HepG2 (cell line): Measurements from ENCODE around the gene PRKCZ. TPM values are rescaled to one million over a fixed set of nuclear protein-coding genes. Genes with fewer than 3 reads are reported as not detected.

Experiments used
- CBX1 ChIP-seq: IDR thresholded peaks from one replicate; pipeline ENCODE4 v1.6.1; 2016; ENCODE audit warnings: antibody characterized with exemption, low read depth
- ELK4 ChIP-seq: sonication (generic); formaldehyde crosslinking; IDR thresholded peaks from 2 replicates; pipeline ENCODE4 v1.9.0; 2021; ENCODE audit warnings: missing genetic modification reagents, borderline replicate concordance
- GABPB1 ChIP-seq: IDR thresholded peaks from 2 replicates; pipeline ENCODE4 v1.6.1; 2016; ENCODE audit warnings: mild to moderate bottlenecking, missing genetic modification reagents, moderate library complexity, missing compliant biosample characterization
- MAZ ChIP-seq, 2 experiments: sonication (generic) in 1 of 2; formaldehyde crosslinking in 1 of 2; IDR thresholded peaks; 2 replicates each; pipeline versions ENCODE4 v1.5.0 to v1.6.1; 2012 to 2020; ENCODE audit warnings: low read depth in 2 of 2, mild to moderate bottlenecking in 2 of 2, borderline replicate concordance in 1 of 2, improper control_type of control experiment in 1 of 2, low read length in 1 of 2, missing genetic modification reagents in 1 of 2, moderate library complexity in 1 of 2
- MEIS2 ChIP-seq: sonication (generic); formaldehyde crosslinking; IDR thresholded peaks from 2 replicates; pipeline ENCODE4 v1.9.0; 2021; ENCODE audit warnings: mild to moderate bottlenecking, missing genetic modification reagents
- NBN ChIP-seq: fragments of 450-650 bp; conservative IDR thresholded peaks from 2 replicates; pipeline ENCODE4 v1.6.1; 2017
- RAD51 ChIP-seq: fragments of 450-650 bp; IDR thresholded peaks from 2 replicates; pipeline ENCODE4 v1.6.1; 2016; ENCODE audit warnings: borderline replicate concordance
- RFX3 ChIP-seq: IDR thresholded peaks from 2 replicates; pipeline ENCODE4 v1.6.1; 2016; ENCODE audit warnings: missing biosample characterization, missing genetic modification reagents
- SALL1 ChIP-seq: sonication (generic); formaldehyde crosslinking; IDR thresholded peaks from 2 replicates; pipeline ENCODE4 v1.8.0; 2022; ENCODE audit warnings: mild to moderate bottlenecking, missing genetic modification reagents
- SAP130 ChIP-seq: IDR thresholded peaks from 2 replicates; pipeline ENCODE4 v1.6.1; 2016; ENCODE audit warnings: low read depth
- SMAD3 ChIP-seq: sonication (generic); formaldehyde crosslinking; IDR thresholded peaks from 2 replicates; pipeline ENCODE4 v1.4.0; 2020; ENCODE audit warnings: missing genetic modification reagents
- SP2 ChIP-seq: sonication (generic); formaldehyde crosslinking; IDR thresholded peaks from 2 replicates; pipeline ENCODE4 v1.5.1; 2020; ENCODE audit warnings: mild to moderate bottlenecking, missing genetic modification reagents
- ZBTB7A ChIP-seq: sonication (generic); formaldehyde crosslinking; IDR thresholded peaks from 2 replicates; pipeline ENCODE4 v1.8.0; 2022; ENCODE audit warnings: mild to moderate bottlenecking, missing genetic modification reagents
- ZFYVE20 ChIP-seq: sonication (generic); formaldehyde crosslinking; IDR thresholded peaks from 2 replicates; pipeline ENCODE4 v1.8.0; 2023; ENCODE audit warnings: low read depth, mild to moderate bottlenecking, moderate library complexity, missing genetic modification reagents, borderline replicate concordance
- ZNF234 ChIP-seq: sonication (generic); formaldehyde crosslinking; conservative IDR thresholded peaks from 2 replicates; pipeline ENCODE4 v1.5.1; 2020; ENCODE audit warnings: mild to moderate bottlenecking, missing genetic modification reagents
- ZNF343 ChIP-seq: sonication (generic); formaldehyde crosslinking; IDR thresholded peaks from 2 replicates; pipeline ENCODE4 v1.4.0; 2020; ENCODE audit warnings: mild to moderate bottlenecking, missing genetic modification reagents
- ZNF543 ChIP-seq: sonication (generic); formaldehyde crosslinking; IDR thresholded peaks from 2 replicates; pipeline ENCODE4 v1.4.0; 2020; ENCODE audit warnings: mild to moderate bottlenecking, missing genetic modification reagents
- ZSCAN25 ChIP-seq: sonication (generic); formaldehyde crosslinking; IDR thresholded peaks from 2 replicates; pipeline ENCODE4 v1.8.0; 2022; ENCODE audit warnings: mild to moderate bottlenecking, missing genetic modification reagents
- polyA plus RNA-seq, 8 experiments: library from polyadenylated mRNA; depleted of rRNA in 3 of 8; stranded (reverse) in 7 of 8; unstranded in 1 of 8; fragments of >200 nt; fragmentation: Illumina TruSeq in 4 of 8; extraction: Trizol in 4 of 8; gene quantifications; 2 replicates each; pipeline versions ENCODE4 v1.2.1 to v1.2.3, GENCODE V29; 2011 to 2016; ENCODE audit warnings: low read depth in 4 of 8, missing spikeins in 1 of 8, mixed read lengths in 1 of 8; ENCODE audit not compliant: insufficient read depth in 1 of 8
- total RNA-seq, 5 experiments: library from RNA; depleted of rRNA; stranded (reverse); fragments of >200 nt; fragmentation: Illumina TruSeq; extraction: Trizol; gene quantifications; 2 replicates each; pipeline ENCODE4 v1.2.3, GENCODE V29; 2016; ENCODE audit warnings: low read depth in 1 of 5
- TF ChIP-seq, protein P1 (sequence below): IDR thresholded peaks from 2 replicates; pipeline ENCODE4 v1.6.1; 2016; ENCODE audit warnings: low read depth, borderline replicate concordance
- TF ChIP-seq, protein P2 (sequence below): sonication (generic); formaldehyde crosslinking; IDR thresholded peaks from 2 replicates; pipeline ENCODE4 v1.8.0; 2022; ENCODE audit warnings: mild to moderate bottlenecking, missing genetic modification reagents
- TF ChIP-seq, protein P3 (sequence below): sonication (generic); formaldehyde crosslinking; IDR thresholded peaks from 2 replicates; pipeline ENCODE4 v1.4.0; 2020; ENCODE audit warnings: missing genetic modification reagents

PRKCZ gene
- total and polyA plus RNA-seq, 2 of the 13 experiments (the other 11 are each of a cell fraction or from before 2014, with no cell fraction given) = 34.7 to 85.2 TPM

DNA sequence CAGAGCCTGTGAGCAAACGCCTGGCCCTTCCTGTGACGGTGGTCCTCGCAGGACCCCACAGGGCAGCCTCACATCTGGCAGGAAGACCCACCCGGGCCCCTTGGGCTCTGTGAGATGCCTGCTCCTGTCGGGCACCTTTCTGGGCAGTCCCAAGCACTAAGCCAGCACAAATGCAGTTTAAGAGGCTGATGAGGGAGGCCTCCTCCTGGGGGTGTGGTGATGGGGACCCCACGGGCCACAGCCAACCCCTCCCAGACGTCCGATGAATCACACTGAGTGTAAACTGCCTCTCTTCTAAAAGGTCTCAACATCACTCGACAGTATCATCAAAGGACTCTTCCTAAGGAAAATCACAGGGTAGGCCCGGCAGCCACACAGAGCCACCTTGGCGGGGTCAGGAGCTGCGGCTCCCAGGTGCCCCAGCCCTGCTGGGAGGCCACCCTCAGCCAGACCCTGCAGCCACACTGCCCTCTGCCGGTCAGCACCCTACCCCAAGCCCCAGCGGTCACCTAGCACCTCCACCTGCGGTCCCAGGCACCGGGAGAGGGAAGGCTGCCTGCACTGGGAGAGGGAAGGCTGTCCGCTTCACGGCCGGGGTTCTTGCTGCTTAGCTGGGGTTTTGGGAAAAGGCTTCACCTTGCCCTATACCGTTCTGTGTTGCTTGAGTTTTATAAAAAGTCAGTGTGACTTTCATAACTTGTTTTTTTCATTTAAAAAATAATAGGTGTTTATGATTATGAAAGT lies 3.9 kb upstream of the PRKCZ start (continued):
- TF ChIP-seq ZNF543 (CRISPR knock-in tag) (no peak), RAD51 (no peak), SMAD3 (CRISPR knock-in tag) (0 out of 2 replicates have a peak, but pooled peaks have one; percentile 30), SALL1 (peak; percentile 52; the same call in 1 of the 2 replicates), MEIS2 (no peak), ELK4 (CRISPR knock-in tag) (no peak), NBN (no peak), CBX1 (no peak), ZSCAN25 (CRISPR knock-in tag) (0 out of 2 replicates have a peak, but pooled peaks have one; percentile 47), ZFYVE20 (CRISPR knock-in tag) (no peak), ZNF343 (CRISPR knock-in tag) (no peak), ZNF234 (CRISPR knock-in tag) (no peak; the same call in 1 of the 2 replicates), GABPB1 (CRISPR knock-in tag) (0 out of 2 replicates have a peak, but pooled peaks have one; percentile 48), RFX3 (CRISPR knock-in tag) (no peak), ZBTB7A (CRISPR knock-in tag) (0 out of 2 replicates have a peak, but pooled peaks have one; percentile 27), SAP130 (CRISPR knock-in tag) (peak; percentile 82), MAZ (IDR thresholded peaks at IDR 0.05; ENCODE audit: borderline replicate concordance, low read depth, low read length) (no peak), MAZ (CRISPR knock-in tag; IDR thresholded peaks at IDR 0.05; ENCODE audit: low read depth) (0 out of 2 replicates have a peak, but pooled peaks have one; percentile 44), SP2 (CRISPR knock-in tag) (no peak)
- TF ChIP-seq, protein P1, sequence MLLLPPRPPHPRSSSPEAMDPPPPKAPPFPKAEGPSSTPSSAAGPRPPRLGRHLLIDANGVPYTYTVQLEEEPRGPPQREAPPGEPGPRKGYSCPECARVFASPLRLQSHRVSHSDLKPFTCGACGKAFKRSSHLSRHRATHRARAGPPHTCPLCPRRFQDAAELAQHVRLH (CRISPR knock-in tag) = peak; percentile 67; the same call in 1 of the 2 replicates
- TF ChIP-seq, protein P2, sequence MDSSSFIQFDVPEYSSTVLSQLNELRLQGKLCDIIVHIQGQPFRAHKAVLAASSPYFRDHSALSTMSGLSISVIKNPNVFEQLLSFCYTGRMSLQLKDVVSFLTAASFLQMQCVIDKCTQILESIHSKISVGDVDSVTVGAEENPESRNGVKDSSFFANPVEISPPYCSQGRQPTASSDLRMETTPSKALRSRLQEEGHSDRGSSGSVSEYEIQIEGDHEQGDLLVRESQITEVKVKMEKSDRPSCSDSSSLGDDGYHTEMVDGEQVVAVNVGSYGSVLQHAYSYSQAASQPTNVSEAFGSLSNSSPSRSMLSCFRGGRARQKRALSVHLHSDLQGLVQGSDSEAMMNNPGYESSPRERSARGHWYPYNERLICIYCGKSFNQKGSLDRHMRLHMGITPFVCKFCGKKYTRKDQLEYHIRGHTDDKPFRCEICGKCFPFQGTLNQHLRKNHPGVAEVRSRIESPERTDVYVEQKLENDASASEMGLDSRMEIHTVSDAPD (CRISPR knock-in tag) = no peak
- TF ChIP-seq, protein P3, sequence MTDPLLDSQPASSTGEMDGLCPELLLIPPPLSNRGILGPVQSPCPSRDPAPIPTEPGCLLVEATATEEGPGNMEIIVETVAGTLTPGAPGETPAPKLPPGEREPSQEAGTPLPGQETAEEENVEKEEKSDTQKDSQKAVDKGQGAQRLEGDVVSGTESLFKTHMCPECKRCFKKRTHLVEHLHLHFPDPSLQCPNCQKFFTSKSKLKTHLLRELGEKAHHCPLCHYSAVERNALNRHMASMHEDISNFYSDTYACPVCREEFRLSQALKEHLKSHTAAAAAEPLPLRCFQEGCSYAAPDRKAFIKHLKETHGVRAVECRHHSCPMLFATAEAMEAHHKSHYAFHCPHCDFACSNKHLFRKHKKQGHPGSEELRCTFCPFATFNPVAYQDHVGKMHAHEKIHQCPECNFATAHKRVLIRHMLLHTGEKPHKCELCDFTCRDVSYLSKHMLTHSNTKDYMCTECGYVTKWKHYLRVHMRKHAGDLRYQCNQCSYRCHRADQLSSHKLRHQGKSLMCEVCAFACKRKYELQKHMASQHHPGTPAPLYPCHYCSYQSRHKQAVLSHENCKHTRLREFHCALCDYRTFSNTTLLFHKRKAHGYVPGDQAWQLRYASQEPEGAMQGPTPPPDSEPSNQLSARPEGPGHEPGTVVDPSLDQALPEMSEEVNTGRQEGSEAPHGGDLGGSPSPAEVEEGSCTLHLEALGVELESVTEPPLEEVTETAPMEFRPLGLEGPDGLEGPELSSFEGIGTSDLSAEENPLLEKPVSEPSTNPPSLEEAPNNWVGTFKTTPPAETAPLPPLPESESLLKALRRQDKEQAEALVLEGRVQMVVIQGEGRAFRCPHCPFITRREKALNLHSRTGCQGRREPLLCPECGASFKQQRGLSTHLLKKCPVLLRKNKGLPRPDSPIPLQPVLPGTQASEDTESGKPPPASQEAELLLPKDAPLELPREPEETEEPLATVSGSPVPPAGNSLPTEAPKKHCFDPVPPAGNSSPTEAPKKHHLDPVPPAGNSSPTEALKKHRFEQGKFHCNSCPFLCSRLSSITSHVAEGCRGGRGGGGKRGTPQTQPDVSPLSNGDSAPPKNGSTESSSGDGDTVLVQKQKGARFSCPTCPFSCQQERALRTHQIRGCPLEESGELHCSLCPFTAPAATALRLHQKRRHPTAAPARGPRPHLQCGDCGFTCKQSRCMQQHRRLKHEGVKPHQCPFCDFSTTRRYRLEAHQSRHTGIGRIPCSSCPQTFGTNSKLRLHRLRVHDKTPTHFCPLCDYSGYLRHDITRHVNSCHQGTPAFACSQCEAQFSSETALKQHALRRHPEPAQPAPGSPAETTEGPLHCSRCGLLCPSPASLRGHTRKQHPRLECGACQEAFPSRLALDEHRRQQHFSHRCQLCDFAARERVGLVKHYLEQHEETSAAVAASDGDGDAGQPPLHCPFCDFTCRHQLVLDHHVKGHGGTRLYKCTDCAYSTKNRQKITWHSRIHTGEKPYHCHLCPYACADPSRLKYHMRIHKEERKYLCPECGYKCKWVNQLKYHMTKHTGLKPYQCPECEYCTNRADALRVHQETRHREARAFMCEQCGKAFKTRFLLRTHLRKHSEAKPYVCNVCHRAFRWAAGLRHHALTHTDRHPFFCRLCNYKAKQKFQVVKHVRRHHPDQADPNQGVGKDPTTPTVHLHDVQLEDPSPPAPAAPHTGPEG = no peak
